ENCODE measurements around the gene ZNF500.
"Not testable (repeated sequence)": the region's sequence is repeated elsewhere in the genome, so short reads cannot be mapped to it uniquely, and the experiment has no call there.

DNA sequence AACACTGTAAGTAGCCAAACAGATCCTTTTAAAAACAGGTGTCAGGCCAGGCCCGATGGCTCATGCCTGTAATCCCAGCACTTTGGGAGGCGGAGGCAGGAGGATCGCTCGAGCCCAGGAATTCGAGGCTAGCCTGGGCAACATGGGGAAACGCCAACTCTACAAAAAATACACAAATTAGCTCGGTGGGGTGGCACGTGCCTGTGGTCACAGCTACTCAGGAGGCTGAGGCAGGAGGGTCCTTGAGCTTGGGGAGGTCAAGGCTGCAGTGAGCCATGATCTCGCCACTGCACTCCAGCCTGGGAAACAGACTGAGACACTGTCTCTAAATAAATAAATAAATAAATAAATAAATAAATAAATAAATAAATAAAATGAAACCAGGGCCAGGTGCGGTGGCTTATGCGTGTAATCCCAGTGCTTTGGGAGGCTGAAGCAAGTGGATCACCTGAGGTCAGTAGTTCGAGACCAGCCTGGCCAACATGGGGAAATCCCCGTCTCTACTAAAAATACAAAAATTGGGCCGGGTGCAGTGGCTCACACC lies 17.6 kb upstream of the ZNF500 start:
- not testable (repeated sequence) for TF ChIP-seq CEBPB (IDR thresholded peaks at IDR 0.05); MAFK (IDR thresholded peaks at IDR 0.05; ENCODE audit: partially characterized antibody)

All from A549 (cell line).